PC-9 (cell line): Measurements from ENCODE around the gene SYT1.

Source experiments
- EZH2 ChIP-seq: fragments of 200-600 bp; sonication (generic); IDR thresholded peaks from 2 replicates; pipeline ENCODE4 v1.8.0; 2017; ENCODE audit warnings: antibody characterized with exemption, low read depth
- TF ChIP-seq, protein P1 (sequence below): fragments of 200-600 bp; sonication (generic); conservative IDR thresholded peaks from 2 replicates; pipeline ENCODE4 v1.6.1; 2017; ENCODE audit warnings: mixed run types, antibody characterized with exemption, mild to moderate bottlenecking, moderate library complexity

DNA sequence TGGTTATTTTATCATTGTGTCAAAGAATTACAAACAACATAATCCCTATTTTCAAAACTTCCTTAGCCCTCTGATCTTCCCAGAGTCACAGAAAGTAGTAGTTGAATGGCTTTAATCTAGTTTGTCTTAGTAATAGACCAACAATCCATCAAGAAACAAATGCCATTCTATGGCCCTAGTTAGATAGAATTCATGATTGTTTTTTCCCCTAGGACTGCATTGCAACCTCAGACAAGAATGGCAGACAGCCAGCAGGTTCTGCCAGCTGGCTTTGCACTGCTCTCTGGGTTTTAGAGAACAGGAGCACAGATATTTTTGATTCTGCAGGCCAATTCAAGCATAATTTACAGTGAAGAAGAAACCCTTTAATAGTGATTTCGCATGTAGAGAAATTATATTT, 33.8 kb downstream of the SYT1 start:
- TF ChIP-seq, protein P1, sequence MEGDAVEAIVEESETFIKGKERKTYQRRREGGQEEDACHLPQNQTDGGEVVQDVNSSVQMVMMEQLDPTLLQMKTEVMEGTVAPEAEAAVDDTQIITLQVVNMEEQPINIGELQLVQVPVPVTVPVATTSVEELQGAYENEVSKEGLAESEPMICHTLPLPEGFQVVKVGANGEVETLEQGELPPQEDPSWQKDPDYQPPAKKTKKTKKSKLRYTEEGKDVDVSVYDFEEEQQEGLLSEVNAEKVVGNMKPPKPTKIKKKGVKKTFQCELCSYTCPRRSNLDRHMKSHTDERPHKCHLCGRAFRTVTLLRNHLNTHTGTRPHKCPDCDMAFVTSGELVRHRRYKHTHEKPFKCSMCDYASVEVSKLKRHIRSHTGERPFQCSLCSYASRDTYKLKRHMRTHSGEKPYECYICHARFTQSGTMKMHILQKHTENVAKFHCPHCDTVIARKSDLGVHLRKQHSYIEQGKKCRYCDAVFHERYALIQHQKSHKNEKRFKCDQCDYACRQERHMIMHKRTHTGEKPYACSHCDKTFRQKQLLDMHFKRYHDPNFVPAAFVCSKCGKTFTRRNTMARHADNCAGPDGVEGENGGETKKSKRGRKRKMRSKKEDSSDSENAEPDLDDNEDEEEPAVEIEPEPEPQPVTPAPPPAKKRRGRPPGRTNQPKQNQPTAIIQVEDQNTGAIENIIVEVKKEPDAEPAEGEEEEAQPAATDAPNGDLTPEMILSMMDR = no peak
- no peak for TF ChIP-seq EZH2
